ENCODE results near the gene APOB. TPM values are rescaled to one million over a fixed set of nuclear protein-coding genes. Genes with fewer than 3 reads are reported as not detected.

Gene APOB
- total RNA-seq, 1 donor, result under 0.01 TPM

DNA sequence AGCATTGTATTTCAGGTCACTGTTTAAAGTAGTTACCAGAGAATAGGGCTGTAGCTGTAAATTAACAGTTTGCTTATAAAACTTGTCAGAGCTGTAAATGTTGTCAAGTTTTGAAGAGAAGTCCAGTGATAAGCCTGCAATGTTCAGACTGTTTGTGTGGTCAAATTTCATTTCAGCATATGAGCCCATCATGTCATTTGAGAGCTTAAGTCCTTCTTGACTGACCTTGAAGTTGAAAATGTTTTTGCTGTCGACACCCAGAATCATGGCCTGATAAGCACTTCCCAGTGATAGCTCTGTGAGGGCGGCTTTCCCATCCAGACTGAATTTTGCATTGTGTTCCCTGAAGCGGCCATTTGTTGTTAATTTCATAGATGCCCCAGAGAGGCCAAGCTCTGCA is 32.4 kb downstream of the APOB start:
- H3K4me3 ChIP-seq (ENCODE audit: low read depth, low read length), result no peak overlapping the region
- no peak for TF ChIP-seq CTCF (IDR thresholded peaks at IDR 0.05; ENCODE audit: insufficient read depth, low read length)
- DNase-seq (ENCODE audit: low read depth), result no peak

DNA sequence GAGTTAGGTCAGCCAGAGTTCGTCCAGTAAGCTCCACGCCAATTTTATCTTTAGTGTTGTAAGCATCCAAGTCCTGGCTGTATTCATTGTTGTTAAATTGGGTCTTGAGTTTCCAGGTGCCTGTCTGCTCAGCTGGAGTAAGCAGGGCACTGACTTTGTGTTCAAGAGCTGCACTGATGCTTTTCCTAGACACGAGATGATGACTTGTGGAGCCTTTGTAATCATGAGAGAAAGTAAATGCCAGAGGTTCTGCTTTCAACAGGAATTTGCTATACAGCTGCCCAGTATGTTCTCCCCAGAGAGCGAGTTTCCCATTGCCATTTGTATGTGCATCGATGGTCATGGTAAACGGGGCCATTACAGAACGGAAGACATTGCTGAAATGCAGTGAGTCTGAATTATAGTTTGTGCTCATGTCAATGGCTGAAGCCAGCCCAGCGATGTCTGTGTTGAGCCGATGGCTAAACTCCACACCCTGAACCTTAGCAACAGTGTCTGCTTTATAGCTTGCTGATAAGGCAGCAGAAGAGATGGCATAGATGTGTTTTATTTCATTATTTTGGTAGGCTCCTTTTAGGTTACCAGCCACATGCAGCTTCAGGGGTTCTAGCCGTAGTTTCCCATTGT is 32.9 kb downstream of the APOB start:
- H3K4me3 ChIP-seq (ENCODE audit: low read depth, low read length), result no peak overlapping the region
- no peak for TF ChIP-seq CTCF (IDR thresholded peaks at IDR 0.05; ENCODE audit: insufficient read depth, low read length)
- no peak for DNase-seq (ENCODE audit: low read depth)

- no peak overlapping the region for H3K4me3 ChIP-seq (ENCODE audit: low read depth, low read length)
- no peak for DNase-seq (ENCODE audit: low read depth)
- no peak for TF ChIP-seq CTCF (IDR thresholded peaks at IDR 0.05; ENCODE audit: insufficient read depth, low read length)
Measured at GRCh38 chr2:21009662-21010225, 34.1 kb downstream of the APOB start.

DNA sequence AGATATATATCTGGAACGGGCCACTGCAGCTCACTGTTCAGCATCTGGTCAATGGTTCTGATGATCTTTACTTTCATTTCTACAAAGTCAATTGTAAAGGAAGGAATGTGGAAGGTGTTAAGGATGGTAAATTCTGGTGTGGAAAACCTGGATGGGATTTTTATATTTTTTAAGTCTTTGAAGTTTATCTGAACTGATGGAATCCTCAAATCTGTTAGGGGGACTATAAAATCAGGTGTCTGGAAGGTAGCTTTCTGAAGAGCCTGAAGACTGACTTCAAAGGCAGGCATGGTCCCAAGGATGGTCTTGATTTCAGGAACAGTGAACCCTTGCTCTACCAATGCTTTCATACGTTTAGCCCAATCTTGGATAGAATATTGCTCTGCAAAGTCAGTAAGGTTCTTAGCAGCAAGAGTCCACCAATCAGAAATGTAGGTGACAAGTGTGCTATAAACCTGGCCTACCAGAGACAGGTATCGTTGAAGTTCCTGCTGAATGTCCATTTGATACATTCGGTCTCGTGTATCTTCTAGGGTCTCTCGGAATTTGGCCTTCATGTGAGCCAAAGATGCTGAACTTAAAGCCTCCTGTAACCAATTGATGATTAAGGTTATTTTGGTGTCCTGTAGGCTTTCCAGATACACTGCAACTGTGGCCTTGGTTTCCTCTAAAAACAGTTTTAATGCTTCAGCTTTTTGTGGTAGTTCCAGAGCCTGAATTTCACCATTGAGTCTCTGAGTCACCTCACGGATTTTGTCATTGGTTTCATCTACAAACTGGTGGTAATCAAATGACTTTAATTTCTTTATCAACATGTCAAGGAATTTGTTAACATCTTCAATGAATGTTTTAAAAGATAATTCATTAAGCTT is 34.8 kb downstream of the APOB start:
- no peak for TF ChIP-seq CTCF (IDR thresholded peaks at IDR 0.05; ENCODE audit: insufficient read depth, low read length)
- H3K4me3 ChIP-seq (ENCODE audit: low read depth, low read length), result no peak overlapping the region
- no peak for DNase-seq (ENCODE audit: low read depth)

DNA sequence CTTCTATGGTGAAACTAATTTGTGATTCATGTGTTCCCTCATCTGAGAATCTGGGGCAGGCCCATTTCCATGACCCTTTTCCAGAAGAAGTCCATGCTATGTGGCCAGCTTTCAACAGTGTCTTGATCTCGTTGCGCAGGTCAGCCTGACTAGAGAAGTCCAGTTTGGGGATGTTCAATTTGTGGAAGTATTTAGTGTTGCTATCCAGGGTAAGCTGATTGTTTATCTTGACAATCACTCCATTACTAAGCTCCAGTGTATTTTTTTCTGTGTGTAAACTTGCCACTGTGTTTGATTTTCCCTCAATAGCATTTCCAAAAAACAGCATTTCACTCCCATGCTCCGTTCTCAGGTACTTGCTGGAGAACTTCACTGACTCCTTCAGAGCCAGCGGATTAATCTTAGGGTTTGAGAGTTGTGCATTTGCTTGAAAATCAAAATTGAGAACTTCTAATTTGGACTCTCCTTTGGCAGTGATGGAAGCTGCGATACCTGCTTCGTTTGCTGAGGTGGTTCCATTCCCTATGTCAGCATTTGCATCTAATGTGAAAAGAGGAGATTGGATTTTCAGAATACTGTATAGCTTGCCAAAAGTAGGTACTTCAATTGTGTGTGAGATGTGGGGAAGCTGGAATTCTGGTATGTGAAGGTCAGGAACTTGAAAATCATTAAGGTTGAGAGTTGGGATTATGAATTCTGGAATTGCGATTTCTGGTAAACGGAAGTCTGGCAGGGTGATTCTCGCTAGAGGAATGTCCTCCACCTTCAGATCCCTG is 35.7 kb downstream of the APOB start:
- no peak overlapping the region for H3K4me3 ChIP-seq (ENCODE audit: low read depth, low read length)
- TF ChIP-seq CTCF (IDR thresholded peaks at IDR 0.05; ENCODE audit: insufficient read depth, low read length), result no peak
- DNase-seq (ENCODE audit: low read depth), result no peak

DNA sequence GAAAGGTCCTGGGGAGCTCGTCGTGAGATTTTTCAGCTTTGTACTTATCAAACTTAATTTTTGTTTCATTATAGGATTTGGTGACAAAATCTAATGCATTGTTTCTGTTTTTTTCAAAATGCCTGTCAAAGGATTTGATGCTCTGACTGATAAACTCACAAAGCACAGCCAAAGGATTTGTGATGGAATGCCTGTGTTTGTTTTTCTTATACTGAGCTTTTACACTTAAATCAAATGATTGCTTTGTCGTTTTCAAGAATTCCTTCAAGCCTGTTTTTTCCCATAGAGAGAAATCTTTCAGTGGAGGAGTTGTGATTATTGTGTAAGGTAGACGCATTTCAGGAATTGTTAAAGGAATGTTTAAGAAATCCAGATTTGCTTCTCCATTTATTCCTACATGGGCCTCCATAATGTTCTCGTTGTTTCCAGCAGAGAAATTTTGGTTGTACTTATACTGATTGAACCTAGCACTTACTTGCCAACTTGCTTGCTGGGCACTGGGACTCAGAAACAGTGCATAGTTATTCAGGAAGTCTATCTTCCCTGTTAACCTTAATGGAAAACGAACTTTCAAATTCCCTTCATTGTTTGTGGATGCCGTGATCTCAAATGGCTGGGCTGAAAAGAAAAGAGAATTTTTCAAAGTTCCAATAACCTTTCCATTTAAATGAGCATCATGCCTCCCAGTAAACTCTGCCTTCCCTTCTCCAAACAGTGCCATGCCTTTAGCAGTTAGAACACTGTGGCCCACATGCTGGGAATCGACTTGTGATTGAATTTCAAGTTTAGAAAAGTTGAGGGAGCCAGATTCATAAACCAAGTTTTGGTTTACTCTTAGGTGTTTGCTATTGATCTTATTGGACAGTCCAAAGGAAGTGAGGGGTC is 36.5 kb downstream of the APOB start:
- TF ChIP-seq CTCF (IDR thresholded peaks at IDR 0.05; ENCODE audit: insufficient read depth, low read length), result no peak
- H3K4me3 ChIP-seq (ENCODE audit: low read depth, low read length), result no peak overlapping the region
- no peak for DNase-seq (ENCODE audit: low read depth)

Measured in fibroblast of the aortic adventitia (primary cell).